Left renal pelvis (tissue), 4 donors: Measurements from ENCODE around the gene CHP1. TPM values are rescaled to one million over a fixed set of nuclear protein-coding genes. Genes with fewer than 3 reads are reported as not detected.
"Not testable (repeated sequence)": the region's sequence is repeated elsewhere in the genome, so short reads cannot be mapped to it uniquely, and the experiment has no call there.

Experiments
- DNase-seq, 4 donors: peaks; one replicate each; pipeline ENCODE4 v3.0.0-alpha.2; 2013; ENCODE audit warnings: low read depth in 4 of 4, low spot score in 3 of 4
- polyA plus RNA-seq, 4 donors: library from polyadenylated mRNA; unstranded; fragments of 120-200 nt; gene quantifications; one replicate each; pipeline ENCODE4 v1.2.1, GENCODE V29; 2013; ENCODE audit not compliant: insufficient read length in 4 of 4

CHP1 gene
- polyA plus RNA-seq, 4 donors, result 40.7 to 72.0 (median 61.7) TPM

GRCh38 chr15:41288464-41288863 lies 57.4 kb downstream of the CHP1 start:
- no peak for DNase-seq

DNA sequence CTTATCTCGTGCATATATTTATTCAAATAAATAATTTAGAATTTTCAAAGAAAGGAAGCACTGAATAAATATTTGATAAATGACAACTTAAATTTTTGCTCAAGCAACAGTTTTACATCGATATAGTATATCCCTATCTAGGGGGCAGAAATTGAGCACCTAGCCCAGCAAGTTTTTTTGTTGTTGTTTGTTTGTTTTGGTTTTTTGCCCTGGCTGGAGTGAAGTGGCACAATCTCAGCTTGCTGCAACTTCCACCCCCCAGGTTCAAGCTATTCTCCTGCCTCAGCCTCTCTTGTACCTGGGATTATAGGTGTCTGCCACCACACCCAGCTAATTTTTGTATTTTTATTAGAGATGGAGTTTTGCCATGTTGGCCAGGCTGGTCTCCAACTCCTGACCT lies 58.9 kb downstream of the CHP1 start:
- no peak for DNase-seq

GRCh38 chr15:41291065-41291631 lies 60.1 kb downstream of the CHP1 start:
- no peak for DNase-seq

- no peak for DNase-seq
These were observed 61.5 kb downstream of the CHP1 start for GRCh38 chr15:41292521-41292920.

DNA sequence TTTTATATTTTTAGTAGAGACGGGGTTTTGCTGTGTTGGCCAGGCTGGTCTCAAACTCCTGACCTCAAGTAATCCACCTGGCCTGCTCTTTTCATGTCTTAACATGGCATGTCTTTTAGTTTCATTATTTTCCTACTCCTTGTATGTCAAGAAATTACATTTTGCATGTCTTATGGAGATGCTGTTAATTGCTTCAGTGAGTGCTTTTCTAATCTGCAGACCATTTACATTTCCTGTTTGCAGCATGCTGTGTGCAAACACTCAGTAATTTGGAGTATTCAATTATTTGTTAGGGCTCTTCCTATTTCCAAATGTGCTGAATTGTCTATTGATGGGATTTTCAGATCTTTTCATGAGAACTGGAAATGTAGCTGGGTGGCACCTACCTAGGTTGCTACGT lies 70.1 kb downstream of the CHP1 start:
- DNase-seq, result not testable (repeated sequence)

GRCh38 chr15:41301587-41301986 lies 70.5 kb downstream of the CHP1 start:
- no peak for DNase-seq

DNA sequence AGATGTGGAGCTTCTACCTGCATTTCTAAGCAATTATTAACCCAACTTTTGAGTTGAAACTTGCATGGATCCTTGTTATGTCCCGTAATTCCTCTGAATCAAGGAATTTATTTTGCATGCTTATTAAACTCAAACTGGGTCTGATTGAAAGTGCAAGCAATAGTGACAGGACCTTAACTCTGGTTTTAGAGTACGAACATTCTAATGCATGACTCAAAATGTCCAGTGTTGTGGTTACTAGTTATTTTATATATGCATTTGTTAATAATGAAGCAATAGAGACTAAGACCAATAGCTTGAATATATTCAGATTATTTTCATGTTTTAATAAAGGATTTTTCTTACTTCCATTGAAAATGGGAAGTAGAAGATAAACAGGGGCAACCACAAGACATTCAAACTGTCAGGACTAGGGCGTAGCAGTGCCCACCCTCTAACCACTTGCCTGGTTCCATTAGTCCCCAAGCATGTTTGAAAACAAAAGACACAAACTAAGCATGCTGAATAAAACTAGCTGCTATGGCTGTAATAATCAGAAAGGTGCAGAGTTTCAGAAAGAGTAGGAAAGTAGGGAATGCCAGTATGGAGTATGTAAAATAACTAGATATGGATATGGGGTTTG lies 73.2 kb downstream of the CHP1 start:
- DNase-seq, result no peak

GRCh38 chr15:41307679-41308078 lies 76.6 kb downstream of the CHP1 start:
- no peak for DNase-seq

DNA sequence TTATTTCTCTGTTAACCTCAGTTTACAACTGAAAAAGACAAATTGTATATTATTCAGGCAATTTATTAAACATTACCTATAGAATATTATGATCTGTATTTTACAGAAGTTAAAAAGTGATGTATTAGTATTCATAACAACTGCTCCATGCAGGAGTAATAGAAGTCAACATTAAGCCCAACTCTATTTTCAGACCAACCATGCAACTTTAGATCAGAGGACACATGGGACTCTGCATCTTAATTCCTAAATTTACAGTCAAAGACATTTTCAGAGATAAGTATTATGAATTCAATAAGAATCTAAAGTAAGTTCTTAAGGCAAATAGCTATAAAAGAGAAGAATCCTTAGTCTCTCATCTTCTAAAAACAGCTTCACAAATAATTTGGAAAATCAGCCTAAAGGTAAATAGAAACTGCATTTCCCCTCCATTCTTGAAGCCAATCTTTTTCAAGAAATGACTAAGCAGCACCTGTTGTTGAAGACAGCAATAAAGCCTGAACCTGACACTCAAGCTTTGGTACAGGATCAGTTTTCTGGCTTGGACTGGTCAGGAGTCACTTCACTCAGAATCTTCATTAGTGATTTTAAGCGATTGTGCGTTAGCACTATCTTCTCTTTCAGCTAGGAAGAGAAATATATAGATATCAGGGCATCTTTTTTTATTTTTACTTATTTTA lies 78.3 kb downstream of the CHP1 start:
- no peak for DNase-seq

GRCh38 chr15:41320805-41321330 lies 89.8 kb downstream of the CHP1 start:
- not testable (repeated sequence) for DNase-seq

DNA sequence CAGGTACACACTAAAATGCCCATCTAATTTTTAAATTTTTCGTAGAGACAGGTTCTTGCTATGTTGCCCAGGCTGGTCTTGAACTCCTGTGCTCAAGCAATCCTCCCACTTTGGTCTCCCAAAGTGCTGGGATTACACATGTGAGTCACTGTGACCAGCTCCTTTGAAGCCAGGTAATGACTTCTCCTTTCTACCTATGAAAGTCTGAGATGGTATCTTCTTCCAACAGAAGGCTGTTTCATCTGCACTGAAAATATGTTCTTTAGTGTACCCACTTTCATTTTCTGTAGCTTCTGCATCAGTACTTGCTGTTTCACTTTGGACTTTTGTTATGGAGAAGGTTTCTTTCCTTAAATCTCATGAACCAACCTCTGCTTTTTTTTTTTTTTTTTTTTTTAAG lies 92.5 kb downstream of the CHP1 start:
- no peak for DNase-seq

DNA sequence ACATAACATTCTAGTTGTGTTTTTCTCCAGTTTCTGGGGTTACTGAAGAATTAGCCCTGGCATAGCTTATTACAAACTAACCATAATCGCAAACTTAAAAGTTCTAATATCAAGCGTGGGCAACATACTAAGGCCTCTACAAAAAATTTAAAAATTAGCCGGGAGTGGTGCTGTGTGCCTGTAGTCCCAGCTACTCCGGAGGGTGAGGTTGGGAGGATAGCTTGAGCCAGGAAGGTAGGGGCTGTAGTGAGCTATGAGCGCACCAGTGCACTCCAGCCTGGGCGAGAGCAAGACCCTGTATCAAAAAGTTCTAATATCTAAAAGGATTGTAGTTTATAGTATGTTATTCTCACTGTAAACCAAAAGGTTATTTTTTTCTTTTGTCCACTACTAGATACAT lies 100.2 kb downstream of the CHP1 start:
- no peak for DNase-seq

Other genes starting within 250 kb of the CHP1 start
- gene INO80, start 115.0 kb upstream of the CHP1 start, polyA plus RNA-seq, result 10 to 100 TPM; 14.3 to 23.2 (median 22.0) TPM
- not detected for gene EXD1, start 511 bp upstream of the CHP1 start, polyA plus RNA-seq
- gene OIP5, start 101.3 kb downstream of the CHP1 start, polyA plus RNA-seq, result 1 to 10 TPM; 7.5 to 9.6 (median 9.0) TPM
- 100 to 1,000 TPM in 1 of 4 donors, 10 to 100 TPM in 3; 89.9 to 101 (median 92.3) TPM for gene NUSAP1, start 101.6 kb downstream of the CHP1 start, polyA plus RNA-seq
- gene NDUFAF1, start 171.2 kb downstream of the CHP1 start, polyA plus RNA-seq, result 10 to 100 TPM; 17.4 to 31.5 (median 24.7) TPM
- 10 to 100 TPM; 71.7 to 80.7 (median 73.4) TPM for gene RTF1, start 185.8 kb downstream of the CHP1 start, polyA plus RNA-seq